ENCODE data around the gene SLC22A2. TPM values are rescaled to one million over a fixed set of nuclear protein-coding genes. Genes with fewer than 3 reads are reported as not detected.
"Not testable (repeated sequence)": the region's sequence is repeated elsewhere in the genome, so short reads cannot be mapped to it uniquely, and the experiment has no call there.

SLC22A2 gene
- total RNA-seq, result not detected in 2 replicates
- long read RNA-seq, result 0 reads

DNA sequence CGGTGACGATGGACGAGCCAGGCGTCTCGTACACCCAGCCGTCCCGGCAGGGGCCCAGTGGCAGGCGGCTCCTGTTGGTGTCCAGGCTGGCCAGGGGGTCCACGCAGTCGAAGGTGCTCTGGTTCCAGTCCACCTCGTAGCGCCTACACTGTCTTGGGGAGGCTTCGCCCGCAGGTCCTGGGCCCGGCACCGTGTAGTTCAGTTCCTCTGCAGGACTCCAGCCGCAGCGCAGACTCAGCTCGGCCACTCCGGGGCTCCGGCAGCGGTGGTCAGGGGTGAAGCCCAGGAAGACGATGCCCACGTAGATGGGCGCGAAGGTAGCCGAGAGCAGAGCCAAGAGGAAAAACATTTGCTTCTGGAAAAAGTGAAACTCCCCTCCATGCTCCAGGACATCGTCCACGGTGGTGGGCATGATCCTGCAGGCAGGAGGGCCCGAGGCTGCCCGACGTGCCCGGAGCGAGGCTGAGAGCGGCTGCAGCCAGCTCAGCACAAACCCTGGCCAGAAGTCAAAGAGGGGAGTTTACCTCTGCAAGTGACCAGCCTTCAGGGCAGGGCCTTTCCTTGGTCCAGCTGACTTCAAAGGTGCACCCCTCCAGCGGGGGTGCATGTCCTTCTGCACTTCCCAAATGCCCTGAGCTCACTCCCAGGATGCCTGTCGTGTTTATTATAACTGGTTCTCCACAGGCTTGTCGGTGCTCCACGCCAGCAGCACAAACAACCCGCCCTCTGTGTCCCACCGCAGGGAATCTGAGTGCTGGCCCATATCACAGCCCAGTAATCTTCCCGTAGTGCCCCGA, at the start of gene SLC22A2:
Gene SLC22A2 (minus strand): TSS at position 476 of the 797 bp plus-strand sequence. CDS start 64 bp downstream, at position 412.
- Mint-ChIP-seq H3K9me3 (ENCODE audit: unreplicated experiment) (no peaks in the 10 kb centered on the region), H3K4me3 (ENCODE audit: unreplicated experiment) (no peak within 1 kb of the TSS), H3K4me1 (ENCODE audit: unreplicated experiment) (no peaks in the 10 kb centered on the region), H3K27ac (ENCODE audit: unreplicated experiment) (no peak within 1 kb of the TSS), H3K27me3 (ENCODE audit: unreplicated experiment) (peaks cover 5% of the 10 kb centered on the region), H3K36me3 (ENCODE audit: unreplicated experiment) (no peaks in the 10 kb centered on the region)
- DNase-seq (ENCODE audit: extremely low spot score, unreplicated experiment), result no peak
- TF ChIP-seq CTCF (IDR thresholded peaks at IDR 0.05), result no peak

- no peak overlapping the region for H3K4me3 Mint-ChIP-seq (ENCODE audit: unreplicated experiment)
- peak; percentile 38 for DNase-seq (ENCODE audit: extremely low spot score, unreplicated experiment)
- no peaks in the 10 kb centered on the region for H3K36me3 Mint-ChIP-seq (ENCODE audit: unreplicated experiment)
- no peak overlapping the region for H3K27ac Mint-ChIP-seq (ENCODE audit: unreplicated experiment)
- peaks cover 28% of the 10 kb centered on the region for H3K9me3 Mint-ChIP-seq (ENCODE audit: unreplicated experiment)
- H3K27me3 Mint-ChIP-seq (ENCODE audit: unreplicated experiment), result no peaks in the 10 kb centered on the region
- H3K4me1 Mint-ChIP-seq (ENCODE audit: unreplicated experiment), result no peaks in the 10 kb centered on the region
- no peak for TF ChIP-seq CTCF (IDR thresholded peaks at IDR 0.05)
Measured at GRCh38 chr6:160305926-160306713, 47.5 kb upstream of the SLC22A2 start.

DNA sequence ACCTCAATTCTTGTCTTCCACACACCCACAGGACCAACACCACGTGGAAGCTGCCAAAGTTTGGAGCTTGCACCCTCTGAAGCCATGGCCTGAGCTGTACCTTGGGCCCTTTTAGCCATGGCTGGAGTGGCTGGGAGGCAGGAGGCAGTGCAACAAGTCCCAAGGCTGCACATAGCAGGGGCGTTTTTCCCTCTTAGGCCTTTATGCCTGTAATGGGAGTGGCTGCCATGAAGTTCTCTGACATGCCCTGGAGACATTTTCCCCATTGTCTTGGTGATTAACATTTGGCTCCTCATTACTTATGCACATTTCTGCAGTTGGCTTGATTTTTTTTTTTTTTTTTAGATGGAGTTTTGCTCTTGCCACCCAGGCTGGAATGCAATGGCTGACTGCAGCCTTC, 45.2 kb upstream of the SLC22A2 start:
- peaks cover 12% of the 10 kb centered on the region for H3K9me3 Mint-ChIP-seq (ENCODE audit: unreplicated experiment)
- TF ChIP-seq CTCF (IDR thresholded peaks at IDR 0.05), result no peak
- no peaks in the 10 kb centered on the region for H3K4me1 Mint-ChIP-seq (ENCODE audit: unreplicated experiment)
- H3K36me3 Mint-ChIP-seq (ENCODE audit: unreplicated experiment), result no peaks in the 10 kb centered on the region
- no peak for DNase-seq (ENCODE audit: extremely low spot score, unreplicated experiment)
- H3K27ac Mint-ChIP-seq (ENCODE audit: unreplicated experiment), result no peak overlapping the region
- H3K27me3 Mint-ChIP-seq (ENCODE audit: unreplicated experiment), result no peaks in the 10 kb centered on the region
- H3K4me3 Mint-ChIP-seq (ENCODE audit: unreplicated experiment), result no peak overlapping the region

DNA sequence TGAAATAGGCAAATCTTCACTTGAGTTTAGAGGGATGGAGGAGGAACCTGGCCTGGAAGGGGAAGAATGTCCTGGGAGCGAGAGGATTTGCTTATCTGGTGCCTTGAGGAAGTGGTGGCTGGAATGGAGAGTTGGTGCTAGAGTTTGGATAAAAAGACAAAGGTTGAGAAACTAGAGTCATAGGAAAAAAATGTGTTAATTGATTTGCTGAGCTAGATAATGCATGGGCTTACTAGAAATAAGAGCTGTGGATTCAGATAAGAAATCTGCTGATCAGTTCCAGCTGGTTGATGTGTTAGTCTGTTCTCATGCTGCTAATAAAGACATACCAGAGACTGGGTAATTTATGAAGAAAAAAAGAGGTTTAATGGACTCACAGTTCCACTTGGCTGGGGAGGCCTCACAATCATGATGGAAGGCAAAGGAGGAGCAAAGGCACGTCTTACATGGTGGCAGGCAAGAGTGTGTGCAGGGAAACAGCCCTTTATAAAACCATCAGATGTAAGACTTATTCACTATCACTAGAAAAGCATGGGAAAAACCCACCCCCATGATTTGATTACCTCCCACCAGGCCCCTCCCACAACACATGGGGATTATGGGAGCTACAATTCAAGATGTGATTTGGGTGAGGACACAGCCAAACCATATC, 43.9 kb upstream of the SLC22A2 start:
- H3K27me3 Mint-ChIP-seq (ENCODE audit: unreplicated experiment); H3K4me3 Mint-ChIP-seq (ENCODE audit: unreplicated experiment); H3K4me1 Mint-ChIP-seq (ENCODE audit: unreplicated experiment); DNase-seq (ENCODE audit: extremely low spot score, unreplicated experiment); H3K27ac Mint-ChIP-seq (ENCODE audit: unreplicated experiment); H3K36me3 Mint-ChIP-seq (ENCODE audit: unreplicated experiment): not testable (repeated sequence)
- peaks cover 12% of the 10 kb centered on the region for H3K9me3 Mint-ChIP-seq (ENCODE audit: unreplicated experiment)

DNA sequence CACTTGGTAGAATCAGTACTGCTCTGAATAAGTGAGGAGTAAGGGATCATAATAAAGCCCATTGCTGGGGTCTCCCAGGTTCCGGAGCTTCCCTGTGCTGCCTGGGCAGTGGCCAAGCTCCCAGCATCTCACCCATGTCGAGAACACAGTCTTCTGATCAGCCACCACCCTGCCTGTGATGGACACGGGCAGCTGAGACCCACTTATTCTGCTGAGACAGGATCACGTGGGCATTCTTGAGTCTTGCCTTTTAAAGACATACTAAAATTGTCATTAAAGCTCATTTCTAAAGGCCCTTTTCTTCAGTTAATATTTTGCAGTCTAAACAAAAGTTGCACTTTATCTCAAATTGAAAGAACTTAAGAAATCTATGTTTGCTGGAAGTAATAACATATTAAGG, 42.7 kb upstream of the SLC22A2 start:
- Mint-ChIP-seq H3K4me3 (ENCODE audit: unreplicated experiment) (no peak overlapping the region), H3K4me1 (ENCODE audit: unreplicated experiment) (no peaks in the 10 kb centered on the region), H3K27ac (ENCODE audit: unreplicated experiment) (no peak overlapping the region), H3K27me3 (ENCODE audit: unreplicated experiment) (no peaks in the 10 kb centered on the region), H3K36me3 (ENCODE audit: unreplicated experiment) (no peaks in the 10 kb centered on the region), H3K9me3 (ENCODE audit: unreplicated experiment) (peaks cover 12% of the 10 kb centered on the region)
- TF ChIP-seq CTCF (IDR thresholded peaks at IDR 0.05), result no peak
- DNase-seq (ENCODE audit: extremely low spot score, unreplicated experiment), result no peak

All from osteocyte (in vitro differentiated cells).